ENCODE measurements around the gene USP19.

GRCh38 chr3:49081429-49081828 is 39.2 kb downstream of the USP19 start:
- TF ChIP-seq ZNF274 (IDR thresholded peaks at IDR 0.05; ENCODE audit: low read depth, low read length), result no peak
- TF ChIP-seq YY1 (IDR thresholded peaks at IDR 0.05; ENCODE audit: insufficient read depth, insufficient read length), result no peak
- TF ChIP-seq SUZ12 (IDR thresholded peaks at IDR 0.05; ENCODE audit: extremely low read depth, insufficient read depth, insufficient read length), result no peak
